ENCODE measurements around the gene PTTG1. TPM values are rescaled to one million over a fixed set of nuclear protein-coding genes. Genes with fewer than 3 reads are reported as not detected.

The PTTG1 gene
- total RNA-seq, 1 experiment from 2014 or later: 183 TPM

GRCh38 chr5:160418561-160419457, 2.8 kb upstream of the PTTG1 start, which contains the start of gene SLU7:
Gene SLU7, minus strand, starts transcription at chr5:160419081. Its CDS starts 3,787 bp downstream, at chr5:160415294.
- H3K27ac ChIP-seq (ENCODE audit: low read depth, low read length): peak within 1 kb of the TSS; percentile 50; the same call in 1 of the 2 replicates
- peak within 1 kb of the TSS; percentile 44 for H2AFZ ChIP-seq (ENCODE audit: low read depth, low read length, poor library complexity, severe bottlenecking)
- peaks cover 8 to 27% of the 10 kb centered on the region in 2 experiments; a peak in 3 of 4 replicates for H3K4me1 ChIP-seq (ENCODE audit: control insufficient read depth in 1 of 2, insufficient read depth in 2 of 2, low read length in 2 of 2)
- peak within 1 kb of the TSS; percentile 78 for H3K9ac ChIP-seq (ENCODE audit: low read length)
- H3K9me2 ChIP-seq (ENCODE audit: insufficient read depth): no peaks in the 10 kb centered on the region
- ATAC-seq: peak; percentile 81
- H3K79me2 ChIP-seq (ENCODE audit: insufficient read depth, low read length): peaks cover 46% of the 10 kb centered on the region
- ChIA-PET CTCF (interaction anchor here (2.2 kb wide), 1 partner anchor 20 kb away, joined by 21 read pairs; no protein-coding TSS in a partner anchor), POLR2A (interaction anchor here (0.7 to 1.0 kb wide), 3 partner anchors 20 to 1101 kb away, joined by 3 read pairs; no protein-coding TSS in a partner anchor), RAD21 (ENCODE audit: low non-redundant PET in 1 of 2, low total read pairs in 2 of 2, uncharacterized antibody in 2 of 2, unreplicated experiment in 2 of 2) (interaction anchor here in 1 of 2 experiments (0.7 kb wide), 1 partner anchor 28 kb away, joined by 3 read pairs; no protein-coding TSS in a partner anchor)
- H3K27me3 ChIP-seq (ENCODE audit: insufficient read depth, low read length): no peaks in the 10 kb centered on the region
- H3K4me2 ChIP-seq (ENCODE audit: low read length): peak within 1 kb of the TSS; percentile 89
- H3K4me3 ChIP-seq (replicated peaks in 1 of 2; ENCODE audit: low read depth in 1 of 2, low read length in 2 of 2): peak within 1 kb of the TSS; percentile 85 to 93
- H3K36me3 ChIP-seq (ENCODE audit: control insufficient read depth in 1 of 2, insufficient read depth in 2 of 2, low read length in 2 of 2): peaks cover 9 to 12% of the 10 kb centered on the region in 2 experiments; a peak in 3 of 4 replicates
- H3K9me3 ChIP-seq (ENCODE audit: control insufficient read depth in 1 of 2, insufficient read depth in 1 of 2, low read depth in 1 of 2, low read length in 2 of 2): no peaks in the 10 kb centered on the region
- intact Hi-C loops (cut with micrococcal nuclease): no loop called here
- TF ChIP-seq EZH2phosphoT487 (IDR thresholded peaks at IDR 0.05; ENCODE audit: borderline replicate concordance) (no peak), POLR2A (IDR thresholded peaks at IDR 0.05; ENCODE audit: borderline replicate concordance, extremely low read depth, insufficient read depth, insufficient read length) (peak; percentile 72), TCF7L2 (IDR thresholded peaks at IDR 0.05; ENCODE audit: borderline replicate concordance, extremely low read depth, insufficient read depth, insufficient read length) (no peak), ZBTB33 (IDR thresholded peaks at IDR 0.05; ENCODE audit: extremely low read depth, insufficient replicate concordance, low read length) (peak; percentile 95), ZFX (IDR thresholded peaks at IDR 0.05) (peak; percentile 45), YY1 (IDR thresholded peaks at IDR 0.05; ENCODE audit: extremely low read depth, insufficient replicate concordance, low read depth, low read length) (no peak), CBX3 (IDR thresholded peaks at IDR 0.05; ENCODE audit: low read depth) (peak; percentile 29; the same call in 1 of the 2 replicates), ATF3 (IDR thresholded peaks at IDR 0.05) (no peak), MAX (IDR thresholded peaks at IDR 0.05) (peak; percentile 57; the same call in 1 of the 2 replicates), SIN3A (IDR thresholded peaks at IDR 0.05; ENCODE audit: low read depth) (peak; percentile 88), RAD21 (IDR thresholded peaks at IDR 0.05; ENCODE audit: low read depth) (no peak), ELF1 (IDR thresholded peaks at IDR 0.05; ENCODE audit: borderline replicate concordance, low read depth) (peak; percentile 81), EGR1 (IDR thresholded peaks at IDR 0.05; ENCODE audit: low read depth) (peak; percentile 92), SP1 (IDR thresholded peaks at IDR 0.05; ENCODE audit: low read depth) (no peak), FOSL1 (IDR thresholded peaks at IDR 0.05; ENCODE audit: low read depth) (no peak), SRF (IDR thresholded peaks at IDR 0.05; ENCODE audit: low read depth) (no peak), POLR2AphosphoS5 (IDR thresholded peaks at IDR 0.05; ENCODE audit: low read depth, low read length) (peak; percentile 86)
- BruUV-seq (replicated peaks): TSS peak; percentile 84
- peak; percentile 86 for DNase-seq (ENCODE audit: low read depth, low spot score)
- H4K20me1 ChIP-seq (ENCODE audit: insufficient read depth): no peaks in the 10 kb centered on the region
